Upper lobe of left lung (tissue), 4 donors: Measurements from ENCODE around the gene SH2D3C.

Experiments used
- POLR2A ChIP-seq, 4 donors: fragments of 450-650 bp; IDR thresholded peaks; one replicate each; pipeline ENCODE4 v1.5.1; 2016 to 2017; ENCODE audit warnings: antibody characterized with exemption in 4 of 4, mild to moderate bottlenecking in 2 of 4
- POLR2AphosphoS5 ChIP-seq, 2 donors: sonication (generic); formaldehyde crosslinking; IDR thresholded peaks; one replicate each; pipeline ENCODE4 v1.5.1; 2017; ENCODE audit warnings: antibody characterized with exemption in 2 of 2
- TF ChIP-seq, protein P1 (sequence below), 6 experiments: fragments of 450-650 bp in 4 of 6; fragments of 200-600 bp in 2 of 6; sonication (generic) in 2 of 6; IDR thresholded peaks; one replicate each; pipeline ENCODE4 v1.5.1; 2016 to 2019; ENCODE audit warnings: antibody characterized with exemption in 6 of 6

DNA sequence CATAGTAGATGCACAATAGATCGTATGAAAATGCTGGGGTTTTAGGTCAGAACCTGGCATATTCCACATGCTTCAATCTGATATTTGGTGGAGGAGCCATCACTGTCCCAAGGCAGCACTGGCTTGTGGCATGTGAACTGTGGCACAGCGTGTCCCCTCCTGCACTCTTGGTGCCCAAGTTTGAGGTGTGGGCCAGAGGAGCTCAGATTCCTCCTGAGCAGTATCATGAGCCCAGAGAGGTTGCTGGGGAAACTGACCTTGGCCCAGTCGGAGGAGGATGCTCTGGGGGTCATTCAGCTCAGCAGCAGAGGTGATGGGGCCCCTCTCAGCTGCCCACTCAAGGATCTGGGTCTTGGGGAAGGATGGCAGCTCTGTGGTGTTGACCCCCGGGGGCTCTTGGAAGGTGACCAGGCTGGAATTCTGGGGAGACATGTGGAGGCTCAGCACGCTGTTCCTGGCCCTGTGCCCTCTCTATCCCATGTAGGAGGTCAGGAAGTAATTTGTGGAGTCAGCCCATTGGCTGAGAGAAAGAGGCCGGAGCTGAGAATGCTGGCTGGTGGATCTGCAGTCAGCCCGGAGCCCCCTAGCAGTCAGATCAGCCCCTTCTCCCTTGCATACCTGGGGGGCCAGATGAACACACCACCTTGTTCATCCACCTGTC is 47.9 kb upstream of the SH2D3C start:
- TF ChIP-seq, protein P1, sequence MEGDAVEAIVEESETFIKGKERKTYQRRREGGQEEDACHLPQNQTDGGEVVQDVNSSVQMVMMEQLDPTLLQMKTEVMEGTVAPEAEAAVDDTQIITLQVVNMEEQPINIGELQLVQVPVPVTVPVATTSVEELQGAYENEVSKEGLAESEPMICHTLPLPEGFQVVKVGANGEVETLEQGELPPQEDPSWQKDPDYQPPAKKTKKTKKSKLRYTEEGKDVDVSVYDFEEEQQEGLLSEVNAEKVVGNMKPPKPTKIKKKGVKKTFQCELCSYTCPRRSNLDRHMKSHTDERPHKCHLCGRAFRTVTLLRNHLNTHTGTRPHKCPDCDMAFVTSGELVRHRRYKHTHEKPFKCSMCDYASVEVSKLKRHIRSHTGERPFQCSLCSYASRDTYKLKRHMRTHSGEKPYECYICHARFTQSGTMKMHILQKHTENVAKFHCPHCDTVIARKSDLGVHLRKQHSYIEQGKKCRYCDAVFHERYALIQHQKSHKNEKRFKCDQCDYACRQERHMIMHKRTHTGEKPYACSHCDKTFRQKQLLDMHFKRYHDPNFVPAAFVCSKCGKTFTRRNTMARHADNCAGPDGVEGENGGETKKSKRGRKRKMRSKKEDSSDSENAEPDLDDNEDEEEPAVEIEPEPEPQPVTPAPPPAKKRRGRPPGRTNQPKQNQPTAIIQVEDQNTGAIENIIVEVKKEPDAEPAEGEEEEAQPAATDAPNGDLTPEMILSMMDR (IDR thresholded peaks at IDR 0.05) = no peak
- no peak for TF ChIP-seq POLR2AphosphoS5 (IDR thresholded peaks at IDR 0.05)
- TF ChIP-seq POLR2A (IDR thresholded peaks at IDR 0.05) = no peak
